ENCODE results near the gene RANBP3. TPM values are rescaled to one million over a fixed set of nuclear protein-coding genes. Genes with fewer than 3 reads are reported as not detected.
"Not testable (repeated sequence)": the region's sequence is repeated elsewhere in the genome, so short reads cannot be mapped to it uniquely, and the experiment has no call there.

The RANBP3 gene
- total RNA-seq, 1 donor from 2014 or later, result 81.9 TPM

GRCh38 chr19:5964816-5965565 is 12.9 kb downstream of the RANBP3 start:
- no peak for TF ChIP-seq CTCF (conservative IDR thresholded peaks at IDR 0.05; ENCODE audit: low read depth, low read length)
- H3K4me3 ChIP-seq (ENCODE audit: low read depth, low read length), result no peak overlapping the region
- DNase-seq (ENCODE audit: low read depth), result no peak

GRCh38 chr19:5963855-5964254 is 14.1 kb downstream of the RANBP3 start:
- no peak for DNase-seq (ENCODE audit: low read depth)
- no peak for TF ChIP-seq CTCF (conservative IDR thresholded peaks at IDR 0.05; ENCODE audit: low read depth, low read length)
- H3K4me3 ChIP-seq (ENCODE audit: low read depth, low read length), result no peak overlapping the region

GRCh38 chr19:5963259-5963658 is 14.7 kb downstream of the RANBP3 start:
- not testable (repeated sequence) for H3K4me3 ChIP-seq (ENCODE audit: low read depth, low read length); DNase-seq (ENCODE audit: low read depth)

- TF ChIP-seq CTCF (conservative IDR thresholded peaks at IDR 0.05; ENCODE audit: low read depth, low read length), result no peak
These were observed 15.7 kb downstream of the RANBP3 start for GRCh38 chr19:5961969-5962945.

GRCh38 chr19:5961641-5961968 is 16.3 kb downstream of the RANBP3 start:
- not testable (repeated sequence) for DNase-seq (ENCODE audit: low read depth); H3K4me3 ChIP-seq (ENCODE audit: low read depth, low read length)

More at GRCh38 chr19:5961969-5962945, 15.7 kb downstream of the RANBP3 start:
- H3K4me3 ChIP-seq (ENCODE audit: low read depth, low read length), result no peak overlapping the region
- no peak for DNase-seq (ENCODE audit: low read depth)

- DNase-seq (ENCODE audit: low read depth), result no peak
- no peak for TF ChIP-seq CTCF (conservative IDR thresholded peaks at IDR 0.05; ENCODE audit: low read depth, low read length)
- H3K4me3 ChIP-seq (ENCODE audit: low read depth, low read length), result no peak overlapping the region
These were observed 17.6 kb downstream of the RANBP3 start for GRCh38 chr19:5960005-5961001.

- no peak for TF ChIP-seq CTCF (conservative IDR thresholded peaks at IDR 0.05; ENCODE audit: low read depth, low read length)
- no peak overlapping the region for H3K4me3 ChIP-seq (ENCODE audit: low read depth, low read length)
- DNase-seq (ENCODE audit: low read depth), result no peak
These were observed 18.5 kb downstream of the RANBP3 start for GRCh38 chr19:5959260-5960004.
